NCI-H187 treated with DMSO at 0.1 percent for 48 hours (cell line): Measurements from ENCODE around the gene ICAM4.

ENCODE experiments used
- DNase-seq: peaks from one replicate; lab custom pipeline; 2025; lab: John Stamatoyannopoulos, UW

ICAM4 gene

DNA sequence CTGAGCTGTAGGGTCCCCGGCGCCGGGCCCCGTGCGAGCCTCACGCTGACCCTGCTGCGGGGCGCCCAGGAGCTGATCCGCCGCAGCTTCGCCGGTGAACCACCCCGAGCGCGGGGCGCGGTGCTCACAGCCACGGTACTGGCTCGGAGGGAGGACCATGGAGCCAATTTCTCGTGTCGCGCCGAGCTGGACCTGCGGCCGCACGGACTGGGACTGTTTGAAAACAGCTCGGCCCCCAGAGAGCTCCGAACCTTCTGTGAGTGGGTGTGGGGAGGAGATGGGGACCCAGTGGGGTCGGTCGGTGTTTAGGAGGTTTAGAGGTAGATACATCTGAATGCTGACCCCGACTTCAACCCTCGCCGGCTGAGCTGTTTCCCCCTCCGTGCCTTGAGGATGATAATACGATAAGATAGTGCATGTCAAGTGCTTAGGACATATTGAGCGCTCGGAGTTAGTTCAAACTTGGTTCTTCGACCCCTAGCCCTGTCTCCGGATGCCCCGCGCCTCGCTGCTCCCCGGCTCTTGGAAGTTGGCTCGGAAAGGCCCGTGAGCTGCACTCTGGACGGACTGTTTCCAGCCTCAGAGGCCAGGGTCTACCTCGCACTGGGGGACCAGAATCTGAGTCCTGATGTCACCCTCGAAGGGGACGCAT lies 4.9 kb downstream of the ICAM4 start:
- no peak for DNase-seq

DNA sequence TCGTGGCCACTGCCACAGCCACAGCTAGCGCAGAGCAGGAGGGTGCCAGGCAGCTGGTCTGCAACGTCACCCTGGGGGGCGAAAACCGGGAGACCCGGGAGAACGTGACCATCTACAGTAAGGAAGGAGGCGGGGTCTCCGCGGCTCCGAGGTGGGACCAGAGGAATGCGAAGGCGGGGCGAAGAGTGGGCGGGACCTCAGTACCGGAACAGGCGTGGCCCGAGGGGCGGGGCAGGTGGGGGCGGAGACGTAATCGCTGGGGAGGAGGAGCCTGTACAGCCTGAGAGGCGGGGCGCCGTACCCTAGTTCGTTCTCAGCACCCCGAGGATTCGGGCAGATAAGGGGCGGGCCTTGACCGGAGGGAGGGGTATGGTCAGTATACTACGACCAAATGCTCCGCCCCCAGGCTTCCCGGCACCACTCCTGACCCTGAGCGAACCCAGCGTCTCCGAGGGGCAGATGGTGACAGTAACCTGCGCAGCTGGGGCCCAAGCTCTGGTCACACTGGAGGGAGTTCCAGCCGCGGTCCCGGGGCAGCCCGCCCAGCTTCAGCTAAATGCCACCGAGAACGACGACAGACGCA lies 5.5 kb downstream of the ICAM4 start:
- no peak for DNase-seq

DNA sequence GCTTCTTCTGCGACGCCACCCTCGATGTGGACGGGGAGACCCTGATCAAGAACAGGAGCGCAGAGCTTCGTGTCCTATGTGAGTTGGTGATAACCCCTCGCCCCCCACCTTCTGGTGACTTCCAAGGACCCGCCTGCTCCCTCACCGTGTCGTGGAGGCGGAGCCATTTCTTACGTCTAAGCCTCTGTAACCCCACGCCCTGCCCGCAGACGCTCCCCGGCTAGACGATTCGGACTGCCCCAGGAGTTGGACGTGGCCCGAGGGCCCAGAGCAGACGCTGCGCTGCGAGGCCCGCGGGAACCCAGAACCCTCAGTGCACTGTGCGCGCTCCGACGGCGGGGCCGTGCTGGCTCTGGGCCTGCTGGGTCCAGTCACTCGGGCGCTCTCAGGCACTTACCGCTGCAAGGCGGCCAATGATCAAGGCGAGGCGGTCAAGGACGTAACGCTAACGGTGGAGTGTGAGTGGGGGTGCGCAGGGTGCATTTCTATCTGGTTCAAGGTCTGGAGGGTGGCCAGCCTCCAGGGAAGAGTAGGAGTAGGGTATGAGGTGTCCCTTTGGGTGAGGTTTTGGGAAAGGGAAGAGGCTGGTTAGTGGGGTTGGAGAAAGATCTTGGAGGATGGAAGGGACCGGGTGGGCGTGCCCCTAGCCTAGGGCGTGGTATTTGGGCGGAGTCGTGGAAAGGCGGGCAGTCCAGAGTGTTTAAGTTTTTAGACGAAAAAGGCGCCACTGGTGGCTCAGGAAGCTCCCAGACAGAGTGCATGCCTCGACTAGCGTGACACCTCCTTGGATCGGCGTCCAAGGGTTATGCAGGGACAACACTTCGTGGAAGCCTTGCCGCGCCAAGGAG lies 6.3 kb downstream of the ICAM4 start:
- DNase-seq = no peak

DNA sequence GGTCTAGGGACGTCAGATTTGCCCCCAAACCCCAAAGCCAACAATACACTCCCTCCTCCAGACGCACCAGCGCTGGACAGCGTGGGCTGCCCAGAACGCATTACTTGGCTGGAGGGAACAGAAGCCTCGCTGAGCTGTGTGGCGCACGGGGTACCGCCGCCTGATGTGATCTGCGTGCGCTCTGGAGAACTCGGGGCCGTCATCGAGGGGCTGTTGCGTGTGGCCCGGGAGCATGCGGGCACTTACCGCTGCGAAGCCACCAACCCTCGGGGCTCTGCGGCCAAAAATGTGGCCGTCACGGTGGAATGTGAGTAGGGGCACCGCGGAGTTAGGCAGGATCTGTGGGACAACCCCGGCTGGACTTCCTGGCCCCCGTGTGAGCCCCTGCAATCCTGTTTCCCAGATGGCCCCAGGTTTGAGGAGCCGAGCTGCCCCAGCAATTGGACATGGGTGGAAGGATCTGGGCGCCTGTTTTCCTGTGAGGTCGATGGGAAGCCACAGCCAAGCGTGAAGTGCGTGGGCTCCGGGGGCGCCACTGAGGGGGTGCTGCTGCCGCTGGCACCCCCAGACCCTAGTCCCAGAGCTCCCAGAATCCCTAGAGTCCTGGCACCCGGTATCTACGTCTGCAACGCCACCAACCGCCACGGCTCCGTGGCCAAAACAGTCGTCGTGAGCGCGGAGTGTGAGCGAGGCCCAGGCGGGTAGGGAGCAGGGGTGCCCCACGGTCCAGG lies 7.0 kb downstream of the ICAM4 start:
- no peak for DNase-seq

DNA sequence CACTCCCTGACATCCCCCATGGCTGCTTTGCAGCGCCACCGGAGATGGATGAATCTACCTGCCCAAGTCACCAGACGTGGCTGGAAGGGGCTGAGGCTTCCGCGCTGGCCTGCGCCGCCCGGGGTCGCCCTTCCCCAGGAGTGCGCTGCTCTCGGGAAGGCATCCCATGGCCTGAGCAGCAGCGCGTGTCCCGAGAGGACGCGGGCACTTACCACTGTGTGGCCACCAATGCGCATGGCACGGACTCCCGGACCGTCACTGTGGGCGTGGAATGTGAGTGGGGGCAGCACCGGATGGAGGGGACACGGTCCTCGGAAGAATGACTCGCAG lies 7.6 kb downstream of the ICAM4 start:
- DNase-seq = no peak

DNA sequence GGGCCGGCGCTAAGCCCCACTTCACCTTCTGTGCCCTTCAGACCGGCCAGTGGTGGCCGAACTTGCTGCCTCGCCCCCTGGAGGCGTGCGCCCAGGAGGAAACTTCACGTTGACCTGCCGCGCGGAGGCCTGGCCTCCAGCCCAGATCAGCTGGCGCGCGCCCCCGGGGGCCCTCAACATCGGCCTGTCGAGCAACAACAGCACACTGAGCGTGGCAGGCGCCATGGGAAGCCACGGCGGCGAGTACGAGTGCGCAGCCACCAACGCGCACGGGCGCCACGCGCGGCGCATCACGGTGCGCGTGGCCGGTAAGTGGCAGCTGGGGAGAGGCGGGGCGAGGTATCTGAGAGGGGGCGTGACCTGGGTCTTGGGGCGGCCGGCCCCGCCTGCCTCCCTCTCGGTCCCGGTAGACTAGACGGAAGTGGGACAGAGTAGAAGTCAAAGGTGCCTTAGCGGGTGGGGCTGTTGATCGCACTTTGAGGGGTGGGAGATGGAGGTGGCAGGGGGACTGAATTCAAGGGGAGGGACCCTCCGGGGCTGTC lies 8.6 kb downstream of the ICAM4 start:
- DNase-seq = no peak

DNA sequence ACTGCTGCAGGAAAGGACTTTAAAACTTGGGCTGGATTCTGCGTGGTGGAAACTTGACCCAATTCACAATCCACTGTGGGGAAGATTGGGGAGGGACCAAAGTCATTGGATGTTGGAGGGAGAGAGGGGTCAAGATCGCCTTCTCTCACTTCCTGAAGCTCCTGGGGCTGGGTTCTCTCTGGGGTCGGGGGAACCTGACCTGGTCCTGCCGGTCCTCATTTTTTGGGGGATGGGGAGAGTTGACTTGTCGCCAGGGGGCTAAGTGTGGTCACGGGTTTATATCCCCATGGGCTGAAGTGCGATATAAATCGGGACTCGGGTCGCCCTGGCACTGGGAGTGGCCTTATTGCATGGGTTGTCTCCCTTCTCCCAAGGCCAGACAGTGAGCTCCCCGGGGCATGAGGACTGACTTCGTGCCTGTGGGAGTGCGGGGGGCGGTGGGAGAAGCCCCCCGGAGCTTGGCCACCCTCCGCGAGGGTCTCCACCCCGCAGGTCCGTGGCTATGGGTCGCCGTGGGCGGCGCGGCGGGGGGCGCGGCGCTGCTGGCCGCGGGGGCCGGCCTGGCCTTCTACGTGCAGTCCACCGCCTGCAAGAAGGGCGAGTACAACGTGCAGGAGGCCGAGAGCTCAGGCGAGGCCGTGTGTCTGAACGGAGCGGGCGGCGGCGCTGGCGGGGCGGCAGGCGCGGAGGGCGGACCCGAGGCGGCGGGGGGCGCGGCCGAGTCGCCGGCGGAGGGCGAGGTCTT lies 9.3 kb downstream of the ICAM4 start:
- no peak for DNase-seq

DNA sequence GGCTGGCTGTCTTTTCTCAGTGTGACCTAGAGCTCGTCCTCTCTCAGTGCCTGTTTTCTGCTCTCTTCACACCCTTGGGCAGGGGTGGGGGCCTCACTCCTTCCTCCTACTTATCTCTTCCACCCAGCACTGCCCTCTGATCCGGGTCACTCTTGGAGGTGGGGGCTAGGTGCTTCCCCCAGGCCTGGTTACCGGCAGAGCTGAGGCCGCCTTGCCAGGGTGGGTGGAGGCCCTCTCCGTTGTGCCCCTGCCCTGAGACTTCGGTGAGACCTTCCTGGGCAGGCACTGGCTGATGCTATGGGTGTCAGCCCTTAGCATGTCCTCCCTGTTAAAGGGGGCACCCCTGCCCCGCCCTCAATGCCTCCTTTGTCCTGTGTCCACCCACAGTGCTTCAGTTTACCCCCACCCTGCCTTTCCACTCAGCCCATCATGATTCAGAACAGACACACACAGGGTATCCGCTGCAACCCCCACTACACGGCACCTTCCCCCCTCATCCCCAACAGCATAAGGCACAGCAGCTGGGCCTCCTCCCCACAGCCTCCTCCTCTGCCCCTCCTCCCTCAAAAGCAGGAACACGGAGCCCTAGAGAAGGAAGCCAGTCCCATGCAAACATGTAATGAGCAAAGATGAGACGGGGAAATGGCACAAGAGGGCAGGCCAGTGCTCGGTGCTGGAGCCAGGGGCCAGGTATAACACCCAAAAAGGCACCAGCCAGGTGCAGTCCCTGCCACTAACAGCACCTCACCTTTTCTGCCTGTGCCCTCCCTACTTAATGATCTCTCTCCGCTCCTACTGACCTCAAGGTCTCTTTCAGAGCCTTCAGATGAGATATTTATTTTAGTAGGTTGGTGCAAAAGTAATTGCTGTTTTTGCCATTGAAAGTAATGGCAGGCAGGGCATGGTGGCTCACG lies 13.0 kb downstream of the ICAM4 start:
- no peak for DNase-seq

DNA sequence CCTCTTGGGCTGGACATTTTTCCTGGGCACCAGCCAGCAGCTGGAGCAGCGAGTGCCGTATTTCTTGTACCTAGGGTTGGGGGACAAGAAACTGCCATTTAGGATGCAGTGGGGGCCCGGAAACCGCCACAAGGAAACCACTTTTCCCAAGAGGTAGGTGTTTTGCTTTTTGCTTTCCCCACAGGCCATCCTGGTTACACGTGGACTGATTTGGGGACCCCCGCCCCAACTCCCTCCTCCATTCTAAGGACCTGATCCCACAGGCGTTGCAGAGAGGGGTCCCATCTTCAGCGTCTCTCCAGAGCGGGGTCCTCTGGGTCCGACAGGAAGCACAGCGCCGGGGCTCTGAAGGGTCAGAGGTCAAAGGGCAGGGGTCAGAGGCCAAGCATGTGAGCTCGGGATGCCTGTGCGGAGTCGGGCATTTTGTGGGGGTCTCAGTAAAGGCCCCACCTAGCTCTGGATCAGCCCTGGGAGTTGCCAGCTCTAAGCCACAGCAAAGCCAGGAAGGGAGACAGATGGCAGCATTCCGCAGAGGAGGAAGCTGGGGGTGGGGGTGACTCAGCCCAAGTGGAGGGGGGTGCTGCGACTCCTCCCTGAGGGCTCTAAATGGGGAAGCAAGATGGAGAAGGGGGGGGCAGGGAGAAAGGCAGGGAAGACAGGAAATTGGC lies 18.5 kb downstream of the ICAM4 start:
- no peak for DNase-seq

DNA sequence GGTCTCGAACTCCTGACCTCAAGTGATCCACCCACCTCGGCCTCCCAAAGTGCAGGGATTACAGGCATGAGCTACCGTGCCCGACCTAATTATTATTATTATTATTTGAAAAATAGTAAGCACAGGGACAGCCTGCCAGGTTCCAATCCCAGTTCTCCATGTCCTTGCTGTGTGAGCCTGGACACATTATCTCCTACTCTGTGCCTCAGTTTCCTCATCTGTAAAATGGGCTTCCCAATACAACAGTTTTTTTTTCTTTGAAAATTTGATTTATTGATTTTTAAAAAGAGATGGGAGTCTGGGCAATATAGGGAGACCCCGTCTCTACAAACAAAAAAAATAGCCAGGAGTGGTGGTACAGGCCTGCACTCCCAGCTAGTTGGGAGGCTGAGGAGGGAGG lies 19.6 kb downstream of the ICAM4 start:
- no peak for DNase-seq

DNA sequence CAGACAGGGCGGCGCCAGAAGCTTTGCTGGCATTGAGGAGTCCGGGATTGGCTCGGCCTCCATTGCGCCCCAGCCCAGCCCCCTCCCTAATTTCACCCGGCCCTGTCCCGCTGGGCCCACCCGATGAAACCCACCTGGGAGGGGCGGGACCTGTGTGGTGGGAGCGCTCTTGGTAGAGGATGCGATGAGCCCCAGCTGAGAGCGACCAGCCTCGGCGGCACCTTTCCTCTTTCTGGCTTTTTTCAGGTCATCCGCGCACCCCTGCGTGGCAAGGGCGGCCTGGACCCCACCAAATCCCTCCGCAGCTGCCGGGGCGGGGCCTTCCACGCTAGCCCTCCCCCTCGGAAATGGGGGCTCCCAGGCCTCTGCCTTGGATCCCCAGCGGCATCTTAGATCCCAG lies 22.7 kb downstream of the ICAM4 start, which contains the start of gene ZGLP1:
ZGLP1 (minus strand) TSS at position 393 of the 400 bp plus-strand sequence.
- no peak for DNase-seq

DNA sequence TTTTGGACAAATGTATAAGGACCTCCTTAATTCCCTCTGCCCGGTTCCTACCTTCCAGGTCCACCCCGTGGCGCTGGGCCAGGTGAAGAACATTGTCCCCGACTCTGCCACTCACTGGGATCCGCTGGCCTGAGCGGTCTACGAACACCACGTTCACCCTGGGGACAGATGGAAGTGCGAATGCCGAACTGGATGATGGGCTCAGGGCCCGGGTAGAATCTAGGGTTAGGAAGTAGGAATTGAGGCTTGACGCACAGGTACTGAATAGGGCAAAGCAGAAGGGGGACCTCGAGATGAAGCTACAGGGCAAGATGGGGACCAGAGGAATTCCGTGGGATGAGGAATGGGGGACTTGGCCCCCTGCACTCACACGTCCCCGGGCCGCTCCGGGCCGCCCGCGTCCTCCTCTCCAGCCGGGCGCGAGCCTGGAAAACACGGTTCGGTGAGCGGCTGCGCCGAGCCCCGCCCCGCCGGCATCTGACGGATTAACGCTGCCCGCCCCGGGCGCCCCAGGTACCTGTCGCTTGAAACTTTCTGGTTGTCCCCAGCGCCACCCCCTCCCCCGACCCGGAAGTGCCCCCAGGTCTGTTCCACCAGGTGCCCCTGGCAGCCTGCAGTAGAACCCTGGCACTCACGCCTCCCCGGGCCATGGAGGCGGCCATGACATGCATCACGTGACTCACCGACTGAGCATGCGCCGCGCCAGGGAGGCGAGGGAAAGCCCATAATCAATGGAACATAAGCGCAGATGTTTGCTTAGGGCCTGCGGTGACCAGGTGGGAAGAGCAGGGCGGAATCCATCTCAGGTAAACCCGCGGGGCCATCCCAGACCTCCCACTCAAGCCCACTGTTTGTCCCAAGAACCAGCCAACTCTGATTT lies 28.8 kb downstream of the ICAM4 start, which contains the start of gene FDX2:
FDX2 (minus strand) TSS at position 681 of the 880 bp plus-strand sequence; CDS start at position 662, 19 bp downstream.
- no peak for DNase-seq

DNA sequence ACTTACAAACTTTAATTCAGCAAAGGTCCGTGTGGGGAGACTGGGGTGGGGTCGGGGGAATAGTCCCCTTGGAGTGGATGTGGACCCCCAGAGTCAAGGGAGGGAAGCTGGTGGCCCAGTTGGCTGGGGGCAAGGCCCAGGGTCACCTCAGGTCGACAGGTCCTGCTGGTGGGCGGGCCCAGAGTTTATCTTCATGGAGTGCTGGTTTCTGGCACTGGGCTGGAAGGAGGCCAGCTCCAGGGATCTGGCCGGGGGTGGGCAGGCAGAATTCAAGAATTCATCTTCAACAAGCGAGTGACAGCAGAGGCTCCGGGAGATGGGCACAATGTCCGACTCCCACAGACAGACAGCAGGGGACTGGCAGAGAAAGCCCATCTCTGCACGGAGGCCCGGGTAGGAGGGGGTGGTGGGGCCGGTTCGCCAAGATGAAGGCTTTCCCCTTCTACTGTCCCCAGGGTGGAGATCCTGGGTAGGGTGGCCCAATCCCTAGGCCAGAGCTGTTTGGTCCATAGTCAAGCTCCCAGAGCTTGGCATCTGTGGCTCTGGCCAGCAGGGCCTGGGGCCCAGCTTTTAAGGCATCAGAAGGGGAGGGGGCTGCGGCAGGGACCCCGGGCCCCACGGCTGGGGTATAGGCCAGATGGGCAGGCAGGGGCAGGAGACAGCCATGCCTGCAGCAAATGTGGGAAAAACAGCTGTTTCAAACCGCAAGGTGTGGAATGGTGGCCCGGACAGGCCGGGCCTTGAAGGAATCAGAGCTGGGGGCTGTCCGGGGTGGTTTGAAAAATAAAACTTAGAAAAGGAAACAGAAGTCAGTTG lies 29.7 kb downstream of the ICAM4 start:
- no peak for DNase-seq

DNA sequence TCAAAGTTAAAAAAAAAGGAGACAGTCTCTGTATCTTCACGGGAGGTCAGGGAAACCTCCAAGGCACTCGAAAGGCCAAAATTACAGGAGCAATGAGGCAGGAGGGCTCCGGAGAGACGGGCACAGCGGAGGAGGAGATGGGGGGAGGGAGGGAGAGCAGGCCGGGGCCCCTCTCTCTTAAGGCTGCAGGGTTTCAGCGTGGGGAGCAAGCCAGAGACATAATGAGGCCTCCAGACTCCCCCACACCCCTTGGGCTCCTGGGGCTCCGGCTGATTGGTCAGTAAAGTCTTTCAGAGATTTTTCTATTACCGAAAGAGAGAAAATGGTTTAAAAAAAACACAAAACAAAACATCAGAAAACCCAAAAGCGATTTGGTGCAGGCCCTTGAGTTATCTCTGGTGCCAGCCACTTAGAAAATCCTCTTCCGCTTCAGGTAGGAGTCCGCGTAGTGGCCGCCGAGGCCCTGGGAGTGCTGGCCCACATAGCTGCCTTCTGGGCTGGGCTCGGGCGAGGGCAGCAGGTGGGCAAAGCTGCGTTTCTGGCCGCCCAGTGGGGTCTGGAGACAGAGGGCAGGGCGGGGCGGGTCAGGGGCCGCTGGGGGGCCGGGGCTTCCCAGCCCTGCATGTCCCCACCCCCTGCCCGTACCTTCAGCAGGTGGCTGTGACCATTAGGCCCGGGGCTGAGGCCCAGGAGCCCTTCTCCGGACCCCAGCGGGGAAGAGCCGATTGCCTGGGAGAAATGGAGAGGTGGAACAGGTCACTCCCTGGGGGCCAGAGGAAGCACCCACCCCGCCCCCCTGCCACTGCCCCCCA lies 30.5 kb downstream of the ICAM4 start:
- no peak for DNase-seq

DNA sequence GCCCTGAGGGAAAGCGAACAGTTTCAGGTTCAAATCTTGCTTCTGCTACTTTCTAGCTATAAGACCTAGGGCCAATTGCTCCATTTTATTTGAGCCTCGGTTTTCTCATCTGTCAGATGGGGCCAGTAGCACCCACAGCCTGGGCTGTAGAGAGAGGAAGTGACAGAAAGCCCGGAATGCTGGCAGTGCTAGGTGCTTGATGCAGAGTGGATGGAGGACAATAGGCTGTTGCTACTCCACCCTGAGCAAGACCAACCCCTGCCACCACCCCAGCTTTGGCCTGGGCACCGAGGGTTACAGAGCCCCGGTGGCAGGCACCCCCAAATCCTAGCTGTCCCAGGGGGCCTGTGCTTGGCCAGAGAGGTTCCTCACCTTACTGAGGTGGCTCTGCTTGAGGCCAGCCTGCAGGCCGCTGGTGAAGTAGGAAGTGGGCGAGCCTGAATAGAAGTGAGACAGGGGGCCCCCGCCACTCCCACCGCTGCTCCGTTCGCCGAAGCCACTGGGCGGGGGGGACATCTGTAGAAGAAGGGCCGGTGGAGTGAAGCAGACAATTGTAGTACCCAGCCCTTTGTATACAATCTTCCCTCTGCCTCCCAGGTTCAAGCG lies 31.2 kb downstream of the ICAM4 start:
- no peak for DNase-seq

DNA sequence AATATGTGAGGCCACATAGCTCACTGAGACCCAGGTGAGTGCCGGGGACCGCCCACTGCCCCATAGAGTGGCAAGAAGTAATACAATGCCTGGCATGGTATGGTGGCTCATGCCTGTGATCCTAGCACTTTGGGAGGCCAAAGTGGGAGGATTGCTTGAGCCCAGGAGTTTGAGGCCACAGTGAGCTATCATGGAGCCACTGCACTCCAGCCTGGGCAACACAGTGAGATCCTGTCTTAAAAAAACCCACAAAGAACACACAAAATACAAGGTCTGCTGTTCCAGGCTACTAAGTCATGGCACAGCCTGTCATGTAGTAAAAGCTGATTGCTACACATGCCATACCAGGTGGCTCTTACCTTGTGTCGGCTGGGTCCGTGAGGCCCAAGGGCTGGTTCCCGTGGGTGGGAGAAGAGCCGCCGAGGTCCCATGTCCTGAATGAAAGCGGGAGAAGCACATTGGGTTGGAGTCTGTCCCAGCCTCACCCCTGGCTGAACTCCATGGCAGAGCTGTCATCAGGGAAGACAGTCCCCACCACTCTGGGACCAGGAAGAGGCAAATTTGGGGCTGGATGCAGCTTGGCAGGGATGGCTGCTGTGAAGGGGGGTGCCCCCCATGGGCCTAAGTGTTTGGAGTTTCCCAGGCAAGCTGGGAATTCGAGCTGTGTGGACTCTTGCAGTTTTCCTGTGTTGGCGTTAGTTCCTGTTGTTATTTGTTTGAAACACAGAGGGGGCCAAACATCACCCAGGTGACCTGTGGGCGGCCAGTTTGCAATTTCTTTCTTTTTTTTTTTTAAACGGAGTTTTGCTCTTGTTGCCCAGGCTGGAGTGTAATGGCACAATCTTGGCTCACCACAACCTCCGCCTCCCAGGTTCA lies 32.3 kb downstream of the ICAM4 start:
- DNase-seq = no peak
